Cerebellar cortex (tissue), 1 donor: Measurements from ENCODE around the gene DCLK2.
A peak's percentile ranks its signal among the peaks of the same experiment; 100 is the strongest.

Source experiments
- DNase-seq: peaks from one replicate; pipeline ENCODE4 v3.0.0-alpha.2; 2015; ENCODE audit warnings: low spot score

The DCLK2 gene

GRCh38 chr4:150070464-150071170, 7.6 kb upstream of the DCLK2 start:
- DNase-seq: no peak

DNA sequence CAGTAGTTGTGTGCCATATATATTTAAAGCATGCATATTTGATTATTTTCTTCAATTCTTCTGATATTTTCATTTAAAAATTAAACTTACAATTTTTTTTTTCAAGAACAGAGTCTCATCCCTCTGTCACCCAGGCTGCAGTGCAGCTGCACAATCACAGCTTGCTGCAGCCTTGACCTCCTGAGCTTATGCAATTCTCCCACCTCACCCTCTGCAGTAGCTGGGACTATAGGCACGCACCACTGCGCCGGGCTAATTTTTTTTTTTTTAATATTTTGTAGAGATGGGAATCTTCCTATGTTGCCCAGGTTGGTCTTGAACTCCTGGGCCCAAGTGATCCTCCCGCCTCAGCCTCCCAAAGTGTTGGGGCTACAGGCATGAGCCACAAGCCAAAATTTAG, 5.8 kb upstream of the DCLK2 start:
- no peak for DNase-seq

GRCh38 chr4:150072906-150073714, 5.1 kb upstream of the DCLK2 start:
- DNase-seq: no peak

GRCh38 chr4:150074064-150074463, 4.2 kb upstream of the DCLK2 start:
- no peak for DNase-seq

DNA sequence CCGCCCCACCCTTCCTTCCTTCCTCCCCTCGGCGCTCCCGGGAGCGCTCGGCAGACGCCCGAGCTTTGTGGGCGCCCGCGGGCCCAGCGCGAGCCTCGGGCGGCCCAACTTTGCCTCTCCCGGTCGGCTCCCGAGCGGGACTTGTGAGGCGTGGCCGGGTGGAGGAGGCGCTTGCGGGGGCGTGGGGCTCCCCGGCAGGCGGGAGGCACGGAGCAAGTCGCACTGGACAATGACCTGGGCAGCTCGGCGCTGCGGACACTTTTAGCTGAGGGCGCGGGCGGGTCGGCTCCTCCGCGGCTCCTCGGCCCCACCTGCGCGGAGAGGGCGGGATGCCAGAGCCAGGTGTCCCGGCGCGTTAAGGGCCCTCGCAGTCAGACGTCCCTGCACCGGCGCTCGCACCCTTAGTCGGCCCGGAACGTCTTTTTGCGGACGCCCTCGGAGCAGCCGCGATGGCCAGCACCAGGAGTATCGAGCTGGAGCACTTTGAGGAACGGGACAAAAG, 385 bp downstream of the DCLK2 start:
- peak; percentile 21 for DNase-seq

GRCh38 chr4:150079081-150079581, 886 bp downstream of the DCLK2 start:
- peak; percentile 27 for DNase-seq

DNA sequence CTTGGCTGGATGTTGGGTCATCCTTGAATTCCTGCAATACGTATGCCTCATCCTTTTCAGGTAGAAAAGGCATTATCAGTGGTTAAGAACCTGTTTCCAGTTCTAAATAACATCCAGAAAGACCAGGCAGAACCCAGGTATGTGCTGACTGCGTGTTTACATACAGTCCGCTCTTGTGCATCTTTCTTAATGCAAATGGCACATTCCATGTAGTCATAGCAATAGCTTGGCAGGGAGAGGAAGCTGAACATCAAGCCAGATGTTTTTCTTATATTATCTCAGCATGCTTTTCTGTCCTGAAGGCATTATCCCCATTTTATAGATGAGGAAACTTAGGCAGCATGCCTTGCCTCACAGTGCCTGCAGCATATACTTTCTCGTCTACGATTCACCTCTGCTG, 2.1 kb downstream of the DCLK2 start:
- DNase-seq: no peak

GRCh38 chr4:150080875-150081274, 2.6 kb downstream of the DCLK2 start:
- DNase-seq: peak; percentile 21

- DNase-seq: peak; percentile 9
Measured at GRCh38 chr4:150082241-150082640, 4.0 kb downstream of the DCLK2 start.

- DNase-seq: no peak
Measured at GRCh38 chr4:150087006-150087405, 8.8 kb downstream of the DCLK2 start.

DNA sequence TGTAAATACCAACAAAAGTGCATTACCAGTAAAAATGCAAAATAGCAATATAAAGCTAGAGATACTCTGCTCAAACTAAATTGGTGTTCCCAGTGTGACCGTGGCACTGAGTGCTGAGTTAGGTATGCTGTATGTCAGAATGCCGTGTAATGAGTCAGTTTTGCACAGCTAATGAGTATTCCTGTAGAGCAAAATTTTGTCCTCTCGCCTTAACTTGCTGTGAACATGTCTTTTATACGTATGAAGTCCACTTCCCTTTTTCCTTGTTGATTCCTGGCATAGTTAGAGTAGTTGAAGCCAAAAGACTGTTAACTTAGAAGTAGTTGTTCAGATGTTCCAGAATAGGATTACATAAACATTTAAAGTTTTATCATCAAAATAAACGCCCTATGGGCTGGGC, 11.5 kb downstream of the DCLK2 start:
- no peak for DNase-seq

DNA sequence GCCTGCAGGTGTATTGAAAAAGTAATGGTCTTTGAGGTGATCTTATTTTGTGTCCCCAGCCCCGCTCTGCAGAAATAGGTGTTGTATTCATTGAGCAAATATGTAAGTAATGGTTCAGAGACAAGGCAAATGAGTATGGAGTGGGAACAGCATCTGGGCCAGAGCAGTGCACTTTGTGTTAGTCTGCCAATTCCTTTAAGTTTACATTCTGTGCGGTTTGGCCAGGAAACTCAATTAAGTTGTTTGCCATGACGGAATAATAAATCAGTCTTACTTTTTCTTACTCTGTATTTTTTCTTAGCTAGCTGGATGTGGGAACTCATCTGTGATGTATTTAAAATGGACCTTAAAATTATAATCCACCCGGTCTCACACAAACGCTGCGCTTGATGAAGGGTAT, 12.6 kb downstream of the DCLK2 start:
- DNase-seq: no peak

DNA sequence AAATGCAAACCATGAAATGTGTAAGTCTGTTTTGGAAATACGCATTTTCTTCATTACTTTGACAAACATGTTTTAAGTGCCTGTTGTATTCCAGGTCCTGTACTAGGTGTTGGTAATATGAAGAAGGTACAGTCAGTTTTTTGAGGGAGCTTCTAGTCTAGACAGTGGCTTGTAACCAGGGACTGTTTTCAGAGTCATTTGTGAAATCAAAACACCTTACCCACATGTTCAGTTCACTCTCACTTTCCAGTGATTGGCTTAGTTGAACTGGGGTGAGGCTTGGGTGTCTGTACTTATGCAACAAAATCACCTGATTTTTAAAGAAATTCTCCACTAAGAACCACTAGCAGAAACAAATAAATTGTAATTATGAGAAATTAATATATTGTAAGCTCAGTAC, 16.4 kb downstream of the DCLK2 start:
- no peak for DNase-seq

- DNase-seq: no peak
Measured at GRCh38 chr4:150096625-150097024, 18.4 kb downstream of the DCLK2 start.

GRCh38 chr4:150098214-150098613, 20.0 kb downstream of the DCLK2 start:
- DNase-seq: no peak

GRCh38 chr4:150104404-150105027, 26.3 kb downstream of the DCLK2 start:
- DNase-seq: no peak

DNA sequence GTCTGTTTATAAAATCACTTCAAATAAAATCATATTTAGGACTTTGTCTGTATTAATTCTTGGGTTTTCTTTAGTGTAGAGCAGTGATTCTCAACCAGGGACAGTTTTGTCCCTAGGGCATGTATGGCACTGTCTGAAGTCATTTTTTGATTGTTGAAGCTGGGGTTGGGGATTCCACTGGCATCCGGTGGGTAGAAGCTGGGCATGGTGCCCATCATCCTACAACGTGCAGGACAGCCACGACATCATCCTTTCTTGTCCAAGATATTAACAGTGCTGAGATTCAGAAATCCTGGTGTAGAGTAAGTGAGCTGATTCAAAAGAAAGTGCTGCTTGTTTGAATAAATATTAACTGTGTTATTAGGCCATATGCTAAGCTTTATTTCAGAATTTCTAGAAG, 28.6 kb downstream of the DCLK2 start:
- DNase-seq: no peak

GRCh38 chr4:150108691-150109090, 30.4 kb downstream of the DCLK2 start:
- DNase-seq: no peak

- no peak for DNase-seq
Measured at GRCh38 chr4:150114641-150115040, 36.4 kb downstream of the DCLK2 start.

DNA sequence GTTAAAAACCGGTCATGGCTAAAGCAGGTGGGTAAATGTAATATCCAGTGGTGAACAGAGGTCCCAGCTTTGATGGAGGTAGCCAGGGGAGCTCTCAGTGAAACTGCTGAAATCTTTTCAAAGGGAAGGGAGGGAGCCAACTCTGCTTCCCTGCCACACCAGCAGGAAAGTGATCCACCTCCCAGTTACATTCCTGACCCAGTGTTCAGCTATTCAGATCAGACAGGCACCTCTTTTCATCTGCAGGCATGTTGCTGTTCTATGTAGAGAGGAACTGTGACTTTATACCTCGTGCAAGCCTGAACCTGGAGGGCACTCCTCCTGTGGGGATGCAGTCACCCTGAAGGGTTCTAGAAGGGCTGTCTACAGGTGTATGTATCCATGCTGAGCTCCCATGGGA, 37.6 kb downstream of the DCLK2 start:
- DNase-seq: no peak

GRCh38 chr4:150116506-150116905, 38.3 kb downstream of the DCLK2 start:
- no peak for DNase-seq

DNA sequence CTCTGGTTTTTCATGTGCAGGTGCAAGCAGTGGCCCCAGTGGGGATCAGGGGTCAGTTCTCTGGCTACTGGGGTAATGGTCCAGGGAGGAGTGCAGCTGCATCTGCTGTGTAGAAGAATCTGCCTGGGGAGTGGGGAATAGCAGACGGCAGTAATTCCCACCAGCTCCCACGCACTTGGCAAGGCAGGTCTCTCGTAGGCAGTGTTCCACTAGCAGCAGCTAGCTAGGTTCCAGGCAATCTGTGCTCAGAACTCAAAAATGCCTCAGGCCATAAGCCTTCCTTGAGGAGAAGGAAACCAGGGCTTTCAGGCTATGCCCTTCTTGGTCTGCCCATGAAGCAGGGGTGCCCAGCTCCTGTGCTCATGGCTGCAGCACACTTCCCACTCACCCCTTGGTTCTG, 38.8 kb downstream of the DCLK2 start:
- DNase-seq: peak; percentile 24

DNA sequence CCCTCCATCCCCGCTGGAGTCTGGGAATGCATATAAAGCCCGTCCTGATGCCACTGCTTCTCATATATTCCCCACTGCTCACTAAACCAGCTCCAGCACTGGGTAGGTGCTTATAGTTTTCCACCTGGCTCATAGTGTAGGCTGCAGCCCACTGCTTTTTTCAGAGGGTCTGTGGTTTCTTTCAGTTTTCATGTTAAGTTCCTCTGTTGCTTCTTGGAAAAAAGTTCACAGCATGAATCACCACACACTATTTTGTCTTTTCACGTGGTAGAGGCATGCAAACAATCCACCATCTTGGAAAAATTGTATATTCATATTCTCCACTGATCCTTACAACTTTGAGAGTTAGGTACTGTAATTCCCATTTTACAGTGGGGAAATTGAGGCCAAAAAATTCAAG, 39.4 kb downstream of the DCLK2 start:
- DNase-seq: no peak
